ENCODE results near the gene RNU5B-1.

The RNU5B-1 gene

DNA sequence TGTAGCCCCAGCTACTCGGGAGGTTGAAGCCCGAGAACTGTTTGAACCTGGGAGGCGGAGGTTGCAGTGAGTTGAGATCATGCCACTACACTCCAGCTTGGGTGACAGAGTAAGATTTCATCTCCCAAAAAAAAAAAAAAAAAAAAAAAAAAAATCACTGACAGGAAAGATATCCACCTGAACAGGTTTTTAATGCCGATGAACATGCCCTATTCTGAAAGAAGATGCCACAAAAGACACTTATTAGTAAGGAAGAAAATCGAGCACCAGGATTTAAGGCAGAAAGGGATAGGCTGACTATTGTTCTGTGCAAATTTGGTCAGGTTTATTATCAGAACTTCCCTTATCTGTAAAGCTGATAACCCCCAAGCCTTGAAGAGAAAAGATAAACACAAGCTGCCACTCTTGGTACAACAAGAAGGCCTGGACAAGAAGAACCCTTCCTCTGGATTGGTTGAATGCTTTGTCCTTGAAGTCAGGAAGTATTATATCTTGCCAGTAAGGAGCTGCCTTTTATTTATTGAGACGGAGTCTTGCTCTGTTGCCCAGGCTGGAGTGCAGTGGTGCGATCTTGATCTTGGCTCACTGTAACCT lies 15.1 kb upstream of the RNU5B-1 start:
- no peak for DNase-seq

DNA sequence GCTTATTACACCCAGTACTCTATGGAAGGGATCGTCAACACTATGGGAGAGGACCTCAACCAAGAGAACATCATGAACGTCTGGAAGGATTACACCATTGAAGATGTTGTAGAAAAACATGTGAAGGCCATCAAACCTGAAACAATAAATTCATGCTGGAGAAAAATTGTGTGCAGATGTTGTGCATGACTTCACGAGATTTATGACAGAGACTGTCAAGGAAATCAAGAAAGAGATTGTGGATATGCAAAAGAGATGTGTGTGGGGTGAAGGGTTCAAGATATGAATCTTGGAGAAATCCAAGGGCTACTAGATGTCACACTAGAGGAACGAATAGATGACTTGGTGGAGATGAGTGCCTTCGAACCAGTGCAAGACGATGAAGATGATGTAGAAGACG lies 14.2 kb upstream of the RNU5B-1 start:
- DNase-seq = no peak

DNA sequence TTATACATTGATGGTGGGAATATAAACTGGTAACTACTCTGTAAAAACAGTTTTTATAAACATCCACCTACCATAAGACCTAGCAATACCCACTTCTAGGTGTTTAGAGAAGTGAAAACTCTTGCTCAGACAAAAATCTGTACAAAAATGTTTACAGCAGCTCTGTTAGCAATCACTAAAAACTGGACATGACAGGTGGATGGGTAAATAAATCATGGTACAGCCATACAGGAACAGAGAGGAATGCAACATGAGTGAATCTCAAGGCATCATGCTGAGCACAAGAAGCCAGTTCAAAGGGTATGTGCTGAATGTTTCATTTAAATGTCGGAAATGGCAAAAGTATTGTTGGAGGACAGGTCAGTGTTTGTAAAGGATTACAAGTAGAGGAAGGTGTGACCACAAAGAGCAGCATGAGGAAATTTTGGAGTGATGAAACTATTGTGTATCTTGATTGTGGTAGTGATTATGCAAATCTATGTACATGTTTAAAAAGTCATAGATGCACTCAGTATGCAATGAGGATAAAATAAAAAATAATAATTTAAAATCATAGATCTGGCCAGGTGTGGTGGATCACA lies 11.4 kb upstream of the RNU5B-1 start:
- DNase-seq = no peak

DNA sequence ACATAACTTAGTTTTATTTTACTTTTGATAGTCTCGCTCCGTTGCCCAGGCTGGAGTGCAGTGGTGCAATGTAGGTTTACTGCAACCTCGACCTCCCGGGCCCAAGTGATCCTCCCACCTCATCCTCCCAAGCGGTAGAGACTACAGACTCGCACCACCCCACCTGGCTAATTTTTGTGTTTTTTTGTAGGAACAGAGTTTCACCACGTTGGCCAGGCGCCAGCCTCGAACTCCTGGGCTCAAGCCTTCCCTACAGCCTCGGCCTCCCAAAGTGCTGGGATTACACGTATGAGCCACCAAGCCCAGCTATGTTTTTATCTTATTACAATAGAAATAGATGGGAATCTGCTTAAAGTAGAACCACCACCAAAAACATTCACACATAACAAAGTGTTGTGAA lies 5.7 kb upstream of the RNU5B-1 start:
- DNase-seq = no peak

DNA sequence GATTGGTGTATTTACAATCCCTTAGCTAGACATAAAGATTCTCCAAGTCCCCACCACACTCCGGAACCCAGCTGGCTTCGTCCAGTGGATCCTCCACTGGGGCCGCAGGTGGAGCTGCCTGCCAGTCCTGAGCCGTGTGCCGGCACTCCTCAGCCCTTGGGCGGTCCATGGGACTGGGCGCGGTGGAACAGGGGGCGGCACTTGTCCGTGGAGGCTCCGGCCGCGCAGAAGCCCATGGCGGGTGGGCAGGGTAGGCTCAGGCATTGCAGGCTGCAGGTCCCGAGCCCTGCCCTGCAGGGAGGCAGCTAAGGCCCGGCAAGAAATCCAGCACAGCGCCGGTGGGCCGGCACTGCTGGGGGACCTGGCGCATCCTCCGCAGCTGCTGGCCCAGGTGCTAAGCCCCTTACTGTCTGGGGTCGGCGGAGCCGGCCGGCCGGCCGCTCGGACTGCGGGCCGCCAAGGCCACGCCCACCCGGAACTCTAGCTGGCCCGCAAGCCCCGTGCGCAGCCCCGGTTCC lies 3.5 kb upstream of the RNU5B-1 start:
- DNase-seq = no peak

DNA sequence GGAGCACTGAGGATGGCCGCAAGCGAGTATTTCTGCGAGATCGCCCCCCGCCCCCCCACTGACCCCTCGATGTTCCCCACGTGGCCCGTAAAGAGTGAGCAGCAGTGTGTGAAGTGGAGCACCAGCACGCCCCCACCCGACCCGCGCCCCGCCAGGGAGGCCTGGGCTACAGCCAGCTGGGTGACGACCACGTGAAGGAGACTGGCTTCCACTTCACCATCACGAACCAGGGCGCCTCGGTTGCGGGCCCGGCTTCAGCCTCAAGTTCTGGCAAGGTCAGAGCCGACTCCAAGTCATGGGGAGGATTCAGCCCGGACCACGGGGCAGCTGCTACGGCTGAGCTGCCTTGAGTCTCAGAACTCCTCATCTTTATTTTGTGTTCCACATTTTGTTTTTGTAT lies 2.4 kb upstream of the RNU5B-1 start:
- no peak for DNase-seq

DNA sequence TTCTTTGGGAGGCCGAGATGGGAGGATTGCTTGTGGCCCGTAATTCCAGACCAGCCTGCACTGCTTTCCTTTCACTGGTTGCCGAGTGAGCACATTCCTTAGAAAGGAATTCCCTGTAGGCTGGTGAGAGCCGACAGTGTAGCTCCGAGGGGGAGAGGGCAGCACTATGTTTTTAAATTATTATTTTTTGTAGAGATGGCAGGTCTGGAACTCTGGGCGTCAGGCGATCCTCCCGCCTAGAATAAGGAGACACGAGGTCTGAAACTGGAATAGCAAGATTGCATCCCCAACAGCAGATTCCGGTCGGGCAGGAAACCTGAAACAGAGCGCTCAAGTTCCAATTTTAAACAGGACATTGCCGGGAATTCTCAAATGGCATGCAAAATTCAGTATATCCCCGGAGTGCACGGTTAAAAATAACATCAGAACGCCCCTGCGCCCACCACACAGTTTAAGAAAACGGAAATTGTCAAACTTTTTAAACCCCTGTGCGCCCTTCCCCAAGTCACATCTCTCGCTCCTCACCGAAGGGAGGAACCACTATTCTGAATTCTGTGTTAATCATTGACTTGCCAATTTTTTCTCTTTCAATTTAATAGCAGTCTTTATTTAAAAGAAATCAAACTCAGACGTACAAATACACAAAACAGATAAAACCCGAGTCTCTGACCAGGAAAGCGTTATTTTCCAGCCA lies 643 bp upstream of the RNU5B-1 start:
- peak; percentile 70 for DNase-seq

DNA sequence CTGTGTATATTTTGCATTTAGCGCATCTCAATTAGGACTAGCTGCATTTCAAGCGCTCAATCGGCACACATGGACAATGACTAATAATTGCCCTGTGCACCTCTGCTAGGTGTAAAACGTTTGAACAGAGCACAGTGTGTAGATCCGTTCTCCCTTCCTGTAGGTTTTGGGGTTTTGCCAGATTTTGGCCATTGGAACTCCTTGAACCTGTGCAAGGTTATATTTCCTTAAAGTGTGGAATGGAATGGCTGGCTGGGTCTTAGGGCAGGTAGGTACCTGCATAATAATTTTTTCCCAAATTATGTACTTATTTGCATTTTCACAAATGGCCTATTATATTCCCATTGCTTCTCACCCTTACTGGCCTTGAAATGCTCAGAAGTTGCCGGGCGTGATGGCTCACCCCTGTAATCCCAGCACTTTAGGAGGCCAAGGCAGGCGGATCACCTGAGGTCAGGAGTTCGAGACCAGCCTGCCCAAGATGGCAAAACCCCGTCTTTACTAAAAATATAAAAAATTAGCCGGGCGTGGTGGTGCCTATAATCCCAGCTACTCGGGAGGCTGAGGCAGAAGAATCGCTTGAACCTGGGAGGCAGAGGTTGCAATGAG lies 777 bp downstream of the RNU5B-1 start:
- DNase-seq = no peak

DNA sequence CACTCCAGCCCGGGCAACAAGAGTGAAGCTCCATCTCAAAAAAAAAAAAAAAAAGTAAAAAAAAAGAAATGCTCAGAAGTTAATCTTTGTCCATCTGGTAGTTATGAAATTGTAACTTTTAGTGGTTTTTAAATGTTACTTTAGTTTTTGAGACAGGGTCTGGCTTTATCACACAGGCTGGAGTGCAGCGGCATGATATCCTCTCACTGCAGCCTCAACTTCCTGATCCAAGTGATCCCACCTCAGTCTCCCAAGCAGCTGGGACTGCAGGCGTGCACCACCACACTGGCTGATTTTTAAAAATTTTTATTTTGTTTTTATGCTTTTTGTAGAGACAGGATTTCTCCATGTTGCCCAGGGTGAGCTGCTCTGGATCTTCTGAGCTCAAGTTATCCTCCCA lies 1.3 kb downstream of the RNU5B-1 start:
- no peak for DNase-seq

DNA sequence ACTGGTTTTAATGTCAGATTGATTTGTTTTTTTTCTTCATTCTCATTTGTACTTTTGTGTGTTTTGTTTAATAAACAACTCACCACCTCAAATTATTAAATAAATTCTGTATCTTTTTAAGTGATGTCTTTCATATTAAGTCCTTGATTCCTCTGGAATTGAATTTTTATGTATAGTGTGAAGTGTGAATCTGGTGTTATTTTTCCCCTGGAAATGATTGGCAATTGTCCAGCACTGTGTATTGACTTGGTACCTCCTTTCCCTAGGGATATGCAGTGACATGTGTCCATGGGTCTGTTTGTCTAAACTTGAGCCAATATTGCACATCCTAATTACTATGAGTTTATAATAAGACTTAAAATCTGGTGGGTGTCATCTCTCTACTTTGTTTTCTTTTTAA lies 2.1 kb downstream of the RNU5B-1 start:
- DNase-seq = no peak

DNA sequence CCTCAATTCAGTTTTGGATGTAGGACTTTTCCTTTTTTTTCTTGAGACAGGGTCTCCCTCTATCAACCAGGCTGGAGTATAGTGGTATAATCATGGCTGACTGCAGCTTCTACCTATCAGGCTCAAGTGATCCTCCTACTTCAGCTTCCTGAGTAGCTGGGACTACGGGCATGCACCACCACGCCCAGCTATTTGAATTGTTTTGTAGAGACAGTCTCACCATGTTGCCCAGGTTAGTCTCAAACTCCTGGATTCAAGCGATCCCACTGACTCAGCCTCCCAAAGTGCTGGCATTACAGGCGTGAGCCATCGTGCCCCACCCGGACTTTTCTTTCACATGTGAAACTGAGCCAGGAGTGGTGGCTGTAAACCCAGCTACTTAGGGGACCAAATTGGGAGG lies 3.5 kb downstream of the RNU5B-1 start:
- no peak for DNase-seq

DNA sequence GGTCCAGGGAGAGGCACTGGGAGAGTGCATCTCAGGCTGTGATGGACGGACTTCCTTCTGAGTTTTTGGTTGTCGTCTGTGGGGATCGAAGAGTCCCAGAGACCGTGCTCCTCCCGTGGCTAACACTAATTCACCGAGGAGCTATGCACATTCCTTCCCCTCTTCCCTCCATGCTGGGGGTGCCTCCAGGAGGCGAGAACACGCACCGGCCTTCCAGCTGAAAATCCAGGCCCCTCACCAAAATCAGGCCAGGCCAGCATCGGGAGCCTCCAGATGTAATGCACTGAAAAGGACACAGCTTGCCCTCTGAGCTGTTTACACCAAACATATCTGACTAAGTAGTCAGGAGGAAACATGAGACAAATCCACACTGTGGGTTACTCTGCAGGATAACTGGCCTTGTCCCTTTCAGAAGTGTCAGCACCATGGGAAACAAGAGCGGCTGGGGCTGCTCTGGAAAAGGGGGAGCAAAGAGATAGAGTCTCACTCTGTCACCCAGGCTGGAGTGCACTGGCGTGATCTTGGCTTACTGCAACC lies 5.5 kb downstream of the RNU5B-1 start:
- DNase-seq = no peak

DNA sequence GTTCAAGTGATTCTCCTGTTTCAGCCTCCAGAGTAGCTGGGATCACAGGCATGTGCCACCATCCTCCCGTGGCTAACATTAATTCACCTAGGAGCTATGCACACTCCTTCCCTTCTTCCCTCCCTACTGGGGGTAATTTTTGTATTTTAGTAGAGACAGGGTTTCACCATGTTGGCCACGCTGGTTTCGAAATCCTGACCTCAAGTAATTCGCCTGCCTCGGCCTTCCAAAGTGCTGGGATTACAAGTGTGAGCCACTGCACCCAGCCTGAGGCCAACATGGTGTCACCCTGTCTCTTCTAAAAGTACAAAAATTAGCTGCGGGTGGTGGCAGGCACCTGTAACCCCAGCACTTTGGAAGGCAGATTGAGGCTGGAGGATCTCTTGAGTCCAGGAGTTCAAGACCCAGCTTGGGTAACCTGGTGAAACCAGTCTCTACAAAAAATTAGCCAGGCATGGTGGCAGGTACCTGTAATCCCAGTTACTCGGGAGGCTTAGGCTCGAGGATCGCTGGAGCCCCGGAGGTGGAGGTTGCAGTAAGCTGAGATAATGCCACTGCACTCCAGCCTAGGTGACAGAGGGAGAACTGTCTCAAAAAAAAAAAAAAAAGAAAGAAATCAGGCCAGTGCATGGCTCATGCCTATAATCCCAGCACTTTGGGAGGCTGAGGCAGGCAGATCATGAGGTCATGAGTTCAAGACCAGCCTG lies 6.1 kb downstream of the RNU5B-1 start:
- no peak for DNase-seq

DNA sequence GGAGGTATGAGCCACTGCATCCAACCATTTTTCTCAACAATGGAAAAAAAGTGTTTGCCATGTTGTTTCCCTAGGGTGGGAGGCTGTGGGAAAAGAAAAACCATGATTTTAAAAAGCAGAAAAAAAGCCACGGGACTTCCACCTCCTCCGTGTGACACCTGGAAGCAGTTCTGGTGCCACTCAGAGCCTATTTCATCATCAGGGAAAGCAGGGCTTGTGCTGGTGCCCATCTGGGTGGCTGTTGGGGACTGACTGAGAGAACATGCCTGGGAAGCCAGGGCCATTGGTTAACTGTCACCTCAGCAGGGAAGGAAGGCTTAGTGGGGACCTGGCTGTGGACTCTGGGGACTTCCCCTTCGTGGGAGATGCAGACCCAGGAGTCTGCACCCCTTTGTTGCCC lies 7.3 kb downstream of the RNU5B-1 start:
- no peak for DNase-seq

DNA sequence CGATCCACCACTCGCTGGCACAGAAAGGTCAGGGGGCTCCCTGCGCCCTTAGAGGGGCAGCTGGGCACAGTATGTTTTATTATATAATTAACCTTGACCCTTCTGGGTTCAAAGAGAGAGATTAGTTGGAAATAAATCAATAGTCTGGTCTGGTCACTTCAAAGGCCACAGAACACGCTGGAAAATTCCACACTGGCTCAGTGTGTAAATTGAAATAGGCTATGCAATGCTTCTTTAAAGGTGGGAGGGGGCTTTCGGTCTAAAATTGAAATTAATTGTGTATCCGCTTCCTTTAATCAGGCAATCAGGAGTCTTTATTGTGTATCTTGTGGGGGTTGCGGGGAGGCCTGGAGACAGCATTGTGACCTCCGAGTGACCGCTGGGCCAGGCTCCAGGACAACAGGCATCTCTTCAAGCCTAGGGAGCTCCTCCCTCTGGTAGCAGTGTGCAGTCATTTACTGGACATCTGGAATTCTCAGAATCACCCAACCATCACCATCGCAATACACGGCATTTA lies 8.0 kb downstream of the RNU5B-1 start:
- no peak for DNase-seq

DNA sequence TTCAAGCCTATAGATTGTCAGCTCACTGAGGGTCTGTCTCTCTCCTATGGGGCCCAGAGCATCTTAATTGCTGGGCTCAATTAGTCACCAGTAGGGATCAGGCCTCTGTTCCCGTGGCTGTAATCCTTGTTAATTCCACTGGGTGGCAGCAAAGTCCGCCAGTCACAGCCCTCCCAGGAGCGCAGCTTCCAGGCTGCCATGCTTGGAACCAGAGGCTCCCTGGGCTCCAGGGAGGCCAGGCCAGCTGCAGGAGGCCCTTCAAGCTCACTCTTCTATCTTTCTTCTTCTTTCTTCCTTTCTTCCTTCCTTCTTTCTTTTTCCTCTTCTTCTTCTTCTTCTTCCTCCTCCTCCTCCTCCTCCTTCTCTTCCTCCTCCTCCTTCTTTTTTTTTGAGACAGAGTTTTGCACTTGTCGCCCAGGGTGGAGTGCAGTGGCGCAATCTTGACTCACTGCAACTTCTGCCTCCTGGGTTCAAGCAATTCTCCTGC lies 14.4 kb downstream of the RNU5B-1 start:
- DNase-seq = peak; percentile 84

DNA sequence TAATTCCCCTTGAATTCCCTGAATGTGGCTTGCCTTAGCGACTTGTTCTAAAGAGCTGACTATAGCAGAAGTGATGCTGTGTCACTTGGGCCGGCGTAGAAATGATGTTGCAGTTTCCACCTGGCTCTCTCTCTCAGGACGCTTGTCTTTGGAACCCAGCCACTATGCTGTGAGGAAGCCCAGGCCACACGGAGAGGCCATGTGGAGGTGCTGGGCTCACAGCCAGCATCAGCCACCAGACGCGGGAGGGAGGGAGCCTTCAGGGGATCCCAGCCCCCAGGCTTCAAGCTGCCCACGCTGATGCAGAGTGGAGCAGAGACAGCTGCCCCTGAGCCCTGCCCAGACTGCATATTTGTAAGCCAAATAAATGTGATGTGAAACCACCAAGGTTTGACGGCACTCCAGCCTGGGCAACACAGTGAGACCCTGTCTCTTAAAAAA lies 18.6 kb downstream of the RNU5B-1 start:
- no peak for DNase-seq

DNA sequence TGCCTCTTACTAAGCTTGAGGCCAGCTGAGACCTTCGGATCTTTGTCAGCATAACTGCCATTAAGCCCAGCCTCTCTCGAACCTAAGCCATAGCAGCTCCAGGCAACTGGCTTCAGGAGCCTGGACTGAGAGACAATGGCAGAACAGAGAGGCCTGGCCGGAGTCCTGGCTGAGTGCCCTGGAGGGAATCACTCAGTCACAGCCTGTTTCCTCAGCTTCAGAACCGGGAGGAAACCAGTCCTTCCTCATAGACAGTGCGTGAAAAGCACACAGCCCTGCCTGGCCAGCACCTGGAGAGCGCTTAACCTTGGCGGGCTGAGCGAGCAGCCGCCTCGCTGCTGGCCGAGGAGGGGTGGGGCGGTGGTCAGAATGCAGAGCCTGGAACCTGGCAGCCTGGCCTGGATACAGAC lies 21.6 kb downstream of the RNU5B-1 start:
- DNase-seq = no peak

DNA sequence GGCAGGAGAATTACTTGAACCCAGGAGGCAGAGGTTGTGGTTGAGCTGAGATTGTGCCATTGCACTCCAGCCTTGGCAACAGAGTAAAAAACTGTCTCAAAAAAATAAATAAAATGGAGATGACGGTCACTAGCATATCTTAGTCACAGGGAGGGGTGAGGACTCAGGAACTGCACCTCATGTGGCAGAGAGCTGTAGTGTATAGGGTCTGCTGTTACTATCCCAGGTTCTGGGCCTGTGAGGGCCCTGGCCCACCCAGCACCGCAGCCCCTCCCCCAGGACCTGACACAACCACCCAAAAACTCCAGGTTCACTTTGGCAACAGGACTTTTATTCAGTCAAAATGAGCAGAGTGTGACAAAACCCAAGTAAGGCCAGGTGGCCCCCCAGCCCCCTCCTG lies 22.3 kb downstream of the RNU5B-1 start:
- no peak for DNase-seq

DNA sequence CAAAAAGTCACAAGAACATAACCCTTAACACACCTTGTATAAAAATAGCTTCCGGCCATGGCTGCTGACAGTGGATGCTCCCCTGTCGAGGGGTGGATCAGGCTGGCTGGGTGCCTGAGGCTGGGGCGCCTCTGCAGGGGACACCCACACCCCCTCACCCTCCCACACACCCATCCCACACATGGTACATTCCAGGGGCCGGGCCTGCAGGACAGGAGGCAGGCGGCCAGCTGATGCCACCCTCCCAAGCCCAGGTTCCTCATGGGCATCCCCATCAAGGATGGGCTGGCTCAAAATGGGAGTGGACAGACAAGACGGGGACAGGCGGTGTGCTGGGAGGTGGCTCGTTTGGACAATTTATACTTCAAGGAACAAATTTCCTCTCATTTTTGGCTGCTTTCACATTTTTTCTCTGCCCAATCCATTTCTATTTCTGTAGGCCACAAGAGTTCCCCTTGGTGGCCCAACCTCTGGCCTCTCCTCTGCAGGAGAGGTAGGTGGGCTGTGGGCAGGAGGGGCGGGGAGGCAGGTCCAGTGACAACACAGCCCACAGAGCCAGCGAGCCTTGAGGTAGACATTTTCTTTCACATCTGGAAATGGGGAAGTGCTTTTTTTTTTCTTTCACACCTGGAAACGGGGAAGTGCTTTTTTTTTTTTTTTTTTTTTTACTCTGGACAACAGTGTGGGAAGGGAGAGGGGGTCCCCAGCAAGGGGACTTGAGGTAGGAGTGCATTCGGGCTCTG lies 23.3 kb downstream of the RNU5B-1 start:
- no peak for DNase-seq

DNA sequence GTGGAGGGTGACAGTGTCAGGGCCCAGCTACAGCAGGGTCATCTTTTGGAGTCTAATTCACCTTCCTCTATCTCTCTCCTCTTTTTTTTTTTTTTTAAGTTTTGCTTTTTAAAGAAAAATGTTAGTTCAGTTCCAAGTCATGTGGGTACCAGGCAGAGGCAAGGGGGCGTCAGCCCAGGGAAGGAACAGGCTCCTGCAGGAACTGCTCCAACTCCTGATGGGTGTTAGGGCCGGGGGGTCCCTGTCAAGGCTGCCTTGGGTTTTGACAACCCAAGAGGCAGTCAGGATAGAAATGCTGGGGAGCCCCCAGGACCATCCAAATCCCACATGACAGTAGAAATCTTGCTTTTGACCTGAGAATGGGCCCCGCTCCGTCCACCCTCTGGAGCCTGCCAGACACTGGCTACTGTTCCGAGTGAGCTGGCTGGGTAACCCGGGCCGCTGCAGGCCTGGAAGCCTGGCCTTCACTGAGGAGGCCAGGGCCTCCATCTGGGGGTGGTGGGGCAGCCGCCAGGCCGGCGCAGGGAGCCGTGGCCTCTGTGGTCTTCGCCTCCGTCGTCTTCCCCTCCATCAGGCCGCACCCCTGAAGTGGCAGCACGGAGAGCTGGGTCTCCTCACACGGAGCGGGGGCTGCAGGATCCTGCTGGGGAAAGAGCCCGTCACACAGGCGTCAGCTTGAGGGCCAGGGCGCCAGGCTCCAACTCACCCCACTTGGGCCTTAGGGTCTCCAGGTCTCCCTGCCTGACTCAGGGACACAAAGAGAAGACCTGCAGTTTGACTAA lies 24.2 kb downstream of the RNU5B-1 start:
- DNase-seq = no peak

All from activated CD8-positive, alpha-beta memory T cell treated with anti-CD3 and anti-CD28 coated beads, Interleukin-2, amount 50 U/mL, for 48 hours (primary cell).